Calu3 (cell line): ENCODE measurements around the gene RBM8A. TPM values are rescaled to one million over a fixed set of nuclear protein-coding genes. Genes with fewer than 3 reads are reported as not detected.

ENCODE experiments used
- BruUV-seq: library from RNA; stranded (reverse); fragments of 400-500 nt; replicated peaks from 2 replicates; lab custom pipeline; 2021; lab: Mats Ljungman, UMichigan
- CTCF ChIA-PET: fragments of 300-600 bp; sonication (Branson Sonifier 250); formaldehyde crosslinking; loops from one replicate; lab custom pipeline; 2022; ENCODE audit warnings: antibody characterized with exemption; lab: Charles Lee
- DNase-seq: peaks from one replicate; pipeline ENCODE4 v3.0.0; 2022
- H3K27ac Mint-ChIP-seq: one replicate; pipeline ENCODE4 v1.8.0; 2022; ENCODE audit warnings: mixed read lengths; ENCODE audit not compliant: unreplicated experiment
- H3K27me3 Mint-ChIP-seq: one replicate; pipeline ENCODE4 v1.8.0; 2022; ENCODE audit warnings: mixed read lengths; ENCODE audit not compliant: unreplicated experiment
- H3K36me3 Mint-ChIP-seq: one replicate; pipeline ENCODE4 v1.8.0; 2022; ENCODE audit warnings: mild to moderate bottlenecking, moderate library complexity, mixed read lengths; ENCODE audit not compliant: insufficient read depth, unreplicated experiment
- H3K4me1 Mint-ChIP-seq: one replicate; pipeline ENCODE4 v1.8.0; 2022; ENCODE audit warnings: mild to moderate bottlenecking, low read depth, mixed read lengths; ENCODE audit not compliant: unreplicated experiment
- H3K4me3 Mint-ChIP-seq: one replicate; pipeline ENCODE4 v1.8.0; 2022; ENCODE audit warnings: mild to moderate bottlenecking, low read depth, moderate library complexity, mixed read lengths; ENCODE audit not compliant: unreplicated experiment
- H3K9me3 Mint-ChIP-seq: one replicate; pipeline ENCODE4 v1.8.0; 2022; ENCODE audit warnings: low read depth, mixed read lengths; ENCODE audit not compliant: unreplicated experiment
- CTCF ChIP-seq: fragments of 200-600 bp; IDR thresholded peaks from one replicate; pipeline ENCODE4 v1.8.0; 2022; ENCODE audit warnings: antibody characterized with exemption; ENCODE audit not compliant: unreplicated experiment
- intact Hi-C: fragments of 100-400 bp; cut with micrococcal nuclease; formaldehyde crosslinking; loops from one replicate; pipeline ENCODE4 v1.10.0; 2022; ENCODE audit not compliant: unreplicated experiment
- total RNA-seq: library from RNA; stranded (reverse); gene quantifications from 2 replicates; pipeline ENCODE4 v1.2.3, GENCODE V29; 2022

Gene RBM8A
- total RNA-seq, 1 experiment from 2014 or later = 177 TPM

GRCh38 chr1:145957443-145958319 is 30.4 kb upstream of the RBM8A start, which contains the start of gene LIX1L:
Gene LIX1L (minus strand): TSS chr1:145958017. CDS start chr1:145957927, 90 bp downstream.
- Mint-ChIP-seq H3K4me3 (peak within 1 kb of the TSS; percentile 70), H3K4me1 (peaks cover 42% of the 10 kb centered on the region), H3K27ac (peak within 1 kb of the TSS; percentile 17), H3K36me3 (peaks cover 31% of the 10 kb centered on the region), H3K9me3 (no peaks in the 10 kb centered on the region), H3K27me3 (peaks cover 84% of the 10 kb centered on the region)
- intact Hi-C loops = loop anchor here (2.0 kb wide), 1 partner anchor 19 kb away; no protein-coding TSS in a partner anchor
- DNase-seq = peak; percentile 97
- CTCF ChIA-PET = interaction anchor here (0.6 to 2.1 kb wide), 12 partner anchors 14 to 350 kb away, joined by 3 to 11 read pairs (median 4); partner anchors contain the start of genes GPR89A, NUDT17, PIAS3 and RBM8A
- no peak for TF ChIP-seq CTCF
- BruUV-seq = no TSS peak

- Mint-ChIP-seq H3K4me1 (peaks cover 34% of the 10 kb centered on the region), H3K27me3 (peaks cover 76% of the 10 kb centered on the region), H3K27ac (peak overlapping the region; percentile 17), H3K36me3 (peaks cover 27% of the 10 kb centered on the region), H3K4me3 (peak overlapping the region; percentile 70), H3K9me3 (no peaks in the 10 kb centered on the region)
- TSS peak; percentile 30 for BruUV-seq
- CTCF ChIA-PET = interaction anchor here (1.2 to 1.6 kb wide), 3 partner anchors 21 to 112 kb away, joined by 4 to 8 read pairs (median 6); partner anchors contain the start of gene NUDT17
- intact Hi-C loops = loop anchor here (1.0 kb wide), 1 partner anchor 7 kb away; the partner anchor contains the start of genes ANKRD34A and POLR3GL
- TF ChIP-seq CTCF = no peak
- DNase-seq = no peak
These were observed 29.6 kb upstream of the RBM8A start for GRCh38 chr1:145956781-145957442.

- Mint-ChIP-seq H3K4me1 (peaks cover 29% of the 10 kb centered on the region), H3K27ac (no peak overlapping the region), H3K27me3 (peaks cover 70% of the 10 kb centered on the region), H3K4me3 (no peak overlapping the region), H3K36me3 (peaks cover 22% of the 10 kb centered on the region), H3K9me3 (no peaks in the 10 kb centered on the region)
- CTCF ChIA-PET = no interaction called here
- TF ChIP-seq CTCF = no peak
- BruUV-seq = no TSS peak
- DNase-seq = no peak
- intact Hi-C loops = loop anchor here (1.0 kb wide), 1 partner anchor 8 kb away; the partner anchor contains the start of genes ANKRD34A and POLR3GL
These were observed 29.1 kb upstream of the RBM8A start for GRCh38 chr1:145956361-145956760.

GRCh38 chr1:145955436-145955835 is 28.2 kb upstream of the RBM8A start:
- Mint-ChIP-seq H3K4me3 (no peak overlapping the region), H3K4me1 (peaks cover 19% of the 10 kb centered on the region), H3K27ac (no peak overlapping the region), H3K9me3 (no peaks in the 10 kb centered on the region), H3K36me3 (peaks cover 14% of the 10 kb centered on the region), H3K27me3 (peaks cover 61% of the 10 kb centered on the region)
- BruUV-seq = no TSS peak
- intact Hi-C loops = no loop called here
- CTCF ChIA-PET = no interaction called here
- TF ChIP-seq CTCF = no peak
- DNase-seq = no peak
